Stimulated activated CD8-positive, alpha-beta memory T cell treated with anti-CD3 and anti-CD28 coated beads, Interleukin-2, amount 100 ng/mL, for 1 hour (primary cell): ENCODE data around the gene ARHGAP15.

Experiments
- DNase-seq, 2 donors: peaks; one replicate each; pipeline ENCODE4 v3.0.0-alpha.2; 2020; ENCODE audit warnings: low read depth in 2 of 2

The ARHGAP15 gene

GRCh38 chr2:143169105-143169504, 39.9 kb downstream of the ARHGAP15 start:
- DNase-seq = no peak

DNA sequence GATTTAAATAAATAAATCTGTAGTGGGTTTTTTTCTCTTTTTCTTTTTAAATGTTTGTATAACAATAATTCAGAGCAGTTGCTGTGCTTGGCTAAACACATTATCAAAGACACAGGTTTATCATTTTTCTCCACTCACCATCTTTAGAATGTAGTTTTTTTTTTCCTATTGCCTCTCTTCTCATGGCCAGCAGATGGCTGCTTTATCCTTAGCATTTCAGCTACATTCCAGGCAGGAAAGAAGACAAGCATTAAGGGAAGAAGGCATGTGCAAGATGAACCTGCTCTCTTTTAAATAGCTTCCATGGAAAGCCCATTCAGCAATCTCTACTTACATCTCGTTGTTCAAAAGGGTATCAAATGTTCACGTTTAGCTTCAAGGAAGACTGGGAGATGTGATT, 42.6 kb downstream of the ARHGAP15 start:
- DNase-seq = no peak

DNA sequence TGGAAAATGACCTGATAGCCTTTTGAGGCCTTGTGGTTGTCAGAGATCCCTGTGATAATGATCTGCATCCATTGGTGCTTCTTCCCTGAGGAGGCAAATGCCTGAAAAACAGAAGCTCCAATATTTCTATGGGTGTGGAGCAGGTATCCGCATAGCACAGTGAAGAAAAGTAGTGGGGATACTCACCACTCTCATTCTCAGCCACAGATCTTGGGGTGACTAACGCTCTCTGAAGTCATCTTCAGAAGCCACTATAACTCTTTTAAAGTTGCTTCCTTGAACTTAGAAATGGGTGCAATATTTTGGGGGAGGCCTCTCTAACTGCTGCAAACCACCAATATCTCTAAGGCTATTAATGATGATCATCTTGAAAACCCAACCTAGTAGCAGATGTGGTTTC, 46.2 kb downstream of the ARHGAP15 start:
- DNase-seq = no peak

DNA sequence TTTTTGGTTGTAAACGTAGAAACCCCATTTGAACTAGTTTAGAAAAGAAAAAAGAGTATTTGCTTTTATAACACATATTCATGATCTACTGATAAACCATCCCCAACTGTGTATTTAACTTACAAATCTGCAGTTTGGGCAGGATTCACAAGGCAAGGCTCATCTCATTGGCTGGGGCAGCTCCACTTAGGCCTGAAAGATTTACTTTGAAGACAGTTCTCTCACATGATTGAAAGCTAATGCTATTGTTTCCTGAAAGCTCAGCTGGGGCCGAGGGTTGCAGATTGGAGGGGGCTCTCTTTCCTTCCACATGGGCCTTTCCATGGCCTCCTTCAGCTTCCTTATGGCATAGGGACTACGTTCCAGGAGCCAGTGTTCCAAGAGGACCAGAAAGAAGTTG, 47.4 kb downstream of the ARHGAP15 start:
- no peak for DNase-seq

DNA sequence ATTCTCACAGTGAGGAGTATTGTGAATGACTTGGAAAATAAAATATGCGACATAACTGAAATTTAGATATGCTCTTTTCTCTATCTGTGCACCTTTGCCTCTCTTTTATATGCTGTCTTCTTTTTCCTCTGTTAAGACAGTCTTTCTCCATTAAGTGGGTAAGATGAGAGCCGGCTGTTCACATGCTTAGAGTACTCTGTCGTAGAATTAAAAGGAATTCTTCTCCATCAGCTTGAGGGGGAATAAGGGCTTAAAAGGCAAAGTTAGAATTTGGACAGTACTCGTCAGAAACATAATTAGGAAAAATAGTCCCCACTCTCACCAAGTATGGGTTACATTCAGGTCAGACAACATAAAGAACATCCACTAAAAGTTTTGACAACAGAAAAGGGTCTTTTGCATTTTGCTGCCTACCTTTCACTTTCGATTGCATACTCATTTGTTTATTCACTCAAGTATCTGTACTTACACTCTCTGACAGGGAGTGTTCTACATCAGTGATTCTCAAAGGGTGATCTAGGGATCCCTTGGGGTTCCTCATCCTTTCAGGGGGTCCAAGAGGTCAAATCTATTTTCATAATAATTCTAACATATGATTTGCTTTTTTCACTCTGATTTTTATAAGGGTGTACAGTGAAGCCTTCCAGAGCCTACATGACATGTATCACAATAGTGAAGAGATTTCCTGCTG, 48.0 kb downstream of the ARHGAP15 start:
- DNase-seq = no peak

GRCh38 chr2:143181494-143181893, 52.3 kb downstream of the ARHGAP15 start:
- DNase-seq = no peak

DNA sequence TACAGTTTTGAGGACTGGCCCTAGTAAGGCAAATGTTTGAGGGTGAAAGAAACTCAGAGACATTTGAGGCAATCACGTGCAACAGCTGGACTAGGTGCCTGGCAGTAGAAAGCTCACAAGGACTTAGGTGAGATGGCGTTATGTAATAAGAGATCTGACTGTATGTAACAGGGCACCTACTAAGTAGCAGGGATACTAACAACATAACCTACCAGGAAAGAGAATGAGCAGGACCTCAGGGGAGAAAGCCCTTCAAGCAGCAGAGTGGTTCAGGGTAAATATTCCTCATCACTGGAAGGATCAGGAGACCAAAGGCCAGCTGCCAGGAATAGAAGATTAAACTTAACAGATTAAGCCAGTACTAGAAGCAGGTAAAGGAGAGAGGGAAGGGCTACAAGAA, 53.4 kb downstream of the ARHGAP15 start:
- DNase-seq = no peak

GRCh38 chr2:143183804-143184463, 54.7 kb downstream of the ARHGAP15 start:
- no peak for DNase-seq

DNA sequence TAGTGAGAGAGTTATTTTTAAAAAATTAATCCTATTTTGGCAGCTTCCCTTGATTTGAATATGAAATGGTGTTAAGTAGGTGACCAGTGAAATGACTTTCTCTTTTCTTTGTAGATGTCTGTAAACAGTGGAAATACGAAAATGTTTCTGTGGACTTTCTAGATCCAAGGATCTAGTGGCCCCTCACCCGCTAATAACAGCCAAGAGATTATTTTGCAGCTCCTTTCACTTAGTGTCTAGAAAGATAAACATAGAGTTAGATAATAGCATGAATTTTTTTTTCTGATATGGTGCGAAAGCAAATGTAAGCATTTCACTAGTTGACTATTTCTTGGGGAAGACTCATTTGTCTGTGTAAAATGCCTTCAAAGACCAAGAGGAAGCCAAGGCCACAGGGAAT, 57.7 kb downstream of the ARHGAP15 start:
- no peak for DNase-seq

- DNase-seq = no peak
Measured at GRCh38 chr2:143190431-143190830, 61.2 kb downstream of the ARHGAP15 start.

DNA sequence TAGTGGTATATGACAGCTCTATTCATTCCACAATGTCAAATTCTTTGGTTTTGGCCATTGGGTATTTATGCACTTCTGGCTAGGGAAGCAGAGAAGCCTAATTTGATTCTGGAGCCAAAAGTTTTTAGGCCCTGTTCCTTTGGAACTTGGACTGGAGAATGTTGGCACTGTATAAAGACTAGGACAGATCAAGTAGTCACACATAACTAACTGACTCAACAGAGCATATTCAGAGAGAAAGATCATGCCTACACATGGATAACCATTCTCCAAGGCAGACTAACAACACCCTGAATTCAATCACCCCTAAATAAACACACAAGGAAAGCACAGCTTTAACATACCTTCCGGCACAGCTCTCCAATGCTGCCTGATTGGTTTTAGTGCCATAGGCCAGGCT, 62.9 kb downstream of the ARHGAP15 start:
- no peak for DNase-seq

GRCh38 chr2:143192716-143193115, 63.5 kb downstream of the ARHGAP15 start:
- no peak for DNase-seq

DNA sequence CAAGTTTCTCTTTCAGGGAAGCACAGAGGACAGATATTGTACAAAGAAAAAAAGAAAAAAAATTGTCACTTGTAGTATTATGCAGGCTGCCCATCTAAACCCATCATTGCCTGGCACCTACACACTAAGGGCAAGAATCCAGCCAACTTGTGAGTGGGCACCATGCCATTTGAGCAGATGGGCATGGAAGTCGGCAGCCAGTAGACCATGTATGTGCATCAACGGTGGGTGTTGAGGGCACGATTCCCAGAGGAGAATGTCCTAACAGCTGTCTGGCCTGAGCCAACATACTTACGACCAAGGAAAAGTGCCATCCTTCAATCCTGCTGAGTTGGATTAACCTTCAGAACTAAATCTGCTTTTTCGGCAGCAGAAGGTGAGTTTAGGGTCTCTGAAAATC, 63.9 kb downstream of the ARHGAP15 start:
- no peak for DNase-seq

- no peak for DNase-seq
Measured at GRCh38 chr2:143195511-143195910, 66.3 kb downstream of the ARHGAP15 start.

DNA sequence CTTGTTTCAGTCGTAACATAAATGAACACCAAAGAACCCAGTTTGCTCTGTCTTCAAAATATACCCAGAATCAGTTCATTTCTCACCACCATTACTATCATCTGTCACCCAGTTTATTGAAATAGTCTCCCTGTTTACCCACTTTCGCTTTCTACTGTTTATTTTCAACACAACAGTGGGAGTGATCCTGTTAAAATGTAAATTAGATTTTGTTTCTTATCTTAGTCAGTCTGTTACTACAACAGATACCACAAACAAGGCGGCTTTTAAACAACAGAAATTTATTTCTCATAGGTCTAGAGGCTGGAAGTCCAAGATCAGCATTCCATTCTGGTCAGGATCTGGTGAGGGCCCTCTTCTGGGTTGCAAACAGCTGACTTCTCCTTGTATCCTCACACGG, 74.8 kb downstream of the ARHGAP15 start:
- no peak for DNase-seq

DNA sequence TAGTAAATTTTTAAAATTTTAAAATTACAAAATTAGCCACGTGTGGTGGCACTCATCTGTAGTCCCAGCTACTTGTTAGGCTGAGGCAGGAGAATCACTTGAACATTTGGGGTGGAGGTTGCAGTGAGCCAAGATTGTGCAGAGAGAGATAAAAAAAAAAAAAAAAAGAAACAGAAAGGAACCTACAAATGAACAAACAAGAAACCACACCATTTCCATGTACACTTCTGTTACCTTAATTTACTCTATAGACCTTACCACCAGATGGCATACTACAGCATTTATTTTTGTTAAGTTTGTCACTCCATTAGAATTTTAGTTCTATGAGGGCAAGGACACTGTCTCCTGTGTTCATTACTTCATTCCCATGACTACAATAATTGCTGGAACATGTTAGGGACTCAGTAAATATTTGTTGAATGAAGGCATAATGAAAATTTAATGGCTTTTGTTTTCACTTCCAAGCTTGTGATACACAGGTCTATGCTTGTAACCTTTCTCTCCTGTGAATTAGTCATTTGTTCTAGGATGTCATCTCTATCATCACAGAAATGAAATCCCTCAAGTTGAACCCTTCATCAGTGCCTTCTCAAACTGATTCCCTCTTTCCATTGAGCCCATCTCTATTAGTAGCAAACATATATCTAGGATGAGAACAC, 76.0 kb downstream of the ARHGAP15 start:
- no peak for DNase-seq

DNA sequence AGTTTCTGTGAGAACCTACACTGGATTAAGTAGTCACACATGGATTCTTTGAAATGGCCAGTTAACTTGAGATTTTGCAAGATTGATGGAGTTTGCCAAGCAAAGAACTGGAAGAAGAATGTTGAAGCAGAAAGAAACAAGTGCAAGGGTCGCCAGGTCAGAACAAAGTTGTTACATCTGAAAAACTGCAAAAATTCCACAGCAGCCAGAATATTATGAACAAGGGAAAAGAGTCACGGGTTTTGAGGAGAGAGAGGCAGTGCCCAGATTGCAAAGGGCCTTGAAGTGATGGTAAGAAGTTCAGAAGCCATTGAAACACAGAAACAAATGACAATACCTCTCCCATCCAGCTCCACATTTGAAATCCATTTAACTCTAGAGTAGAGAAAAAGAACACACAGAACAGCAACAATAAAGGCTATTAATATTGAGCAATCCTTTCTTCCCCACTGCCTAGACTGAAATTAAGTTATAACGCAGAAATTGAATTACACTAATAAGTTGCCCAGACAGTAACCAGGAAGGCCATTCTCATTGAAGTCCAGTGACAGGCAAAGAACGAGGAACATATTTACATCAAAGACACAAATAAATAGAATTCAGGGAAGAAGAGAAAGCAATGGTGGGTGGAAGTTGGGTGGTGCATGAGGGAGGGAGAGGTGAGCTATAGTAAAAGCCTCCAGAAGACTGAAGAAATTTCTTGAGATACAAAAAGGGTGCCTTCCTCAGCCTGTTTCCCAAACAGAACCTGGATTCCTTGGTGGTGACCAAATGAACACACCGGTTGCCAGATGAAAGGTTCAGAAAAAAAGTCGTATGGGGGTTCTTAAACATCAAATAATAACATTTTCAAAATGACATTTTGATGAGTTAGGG, 80.6 kb downstream of the ARHGAP15 start:
- DNase-seq = no peak

- DNase-seq = no peak
Measured at GRCh38 chr2:143210446-143210819, 81.2 kb downstream of the ARHGAP15 start.

- DNase-seq = no peak
Measured at GRCh38 chr2:143217512-143218115, 88.4 kb downstream of the ARHGAP15 start.

- no peak for DNase-seq
Measured at GRCh38 chr2:143218621-143219020, 89.4 kb downstream of the ARHGAP15 start.

DNA sequence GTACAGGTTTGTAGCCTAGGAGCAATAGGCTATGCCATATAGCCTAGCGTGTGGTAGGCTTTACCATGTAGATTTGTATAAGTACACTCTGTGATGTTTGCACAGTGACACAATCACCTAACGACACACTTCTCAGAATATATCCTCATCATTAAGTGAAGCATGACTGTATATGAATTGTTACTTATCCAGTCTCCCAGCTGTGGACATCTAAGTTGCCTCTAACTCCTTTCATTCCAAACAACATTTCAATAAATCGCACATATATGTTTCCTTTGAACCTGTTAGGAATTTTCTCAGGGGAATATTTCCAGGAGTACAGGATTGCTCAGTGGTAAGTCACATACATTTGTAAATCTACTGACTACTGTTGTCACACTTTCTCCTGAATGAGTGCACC, 90.0 kb downstream of the ARHGAP15 start:
- DNase-seq = no peak

- no peak for DNase-seq
Measured at GRCh38 chr2:143223556-143223955, 94.3 kb downstream of the ARHGAP15 start.
